HepG2 (cell line): ENCODE results near the gene DUSP16. TPM values are rescaled to one million over a fixed set of nuclear protein-coding genes. Genes with fewer than 3 reads are reported as not detected.

Source experiments
- ATAC-seq: fragments of 200-7000 bp; cut with Tn5 transposase; 3 replicates; pipeline ENCODE4 v1.9.1; 2020; ENCODE audit warnings: mild to moderate bottlenecking, moderate library complexity
- BruUV-seq: library from RNA; stranded (reverse); fragments of 400-500 nt; replicated peaks from 2 replicates; lab custom pipeline; 2021; lab: Mats Ljungman, UMichigan
- CTCF ChIA-PET: fragments of 300-600 bp; formaldehyde crosslinking; extraction: SDS; loops from one replicate; lab custom pipeline; 2021; ENCODE audit warnings: low total read pairs, inconsistent platforms, low intra/inter-chr PET ratio; lab: Yijun Ruan, JAX
- POLR2A ChIA-PET: fragments of 350-600 bp; sonication (Branson Sonifier 250); formaldehyde crosslinking; loops from one replicate; lab custom pipeline; 2020; ENCODE audit warnings: antibody characterized with exemption, inconsistent platforms; lab: Yijun Ruan, JAX
- DNase-seq: peaks from one replicate; pipeline ENCODE4 v3.0.0-alpha.2; 2015; ENCODE audit warnings: low spot score
- FAIRE-seq: peaks from 3 replicates; lab custom pipeline; 2011; peaks lifted over from hg19 to GRCh38; lab: Jason Lieb, UNC
- H2AFZ ChIP-seq: one replicate; pipeline ENCODE4 v1.6.1; 2011; ENCODE audit warnings: low read length, inconsistent platforms
- H3K27ac ChIP-seq: fragments of 300-600 bp; 3 replicates; pipeline ENCODE4 v1.8.0; 2011; ENCODE audit warnings: mixed run types, mild to moderate bottlenecking, mixed read lengths, low read length, inconsistent platforms; ENCODE audit not compliant: insufficient read depth; ENCODE audit errors: extremely low read length
- H3K27me3 ChIP-seq, 2 experiments: fragments of 200-600 bp in 1 of 2; 2 replicates in 1 of 2; 3 replicates in 1 of 2; pipeline versions ENCODE4 v1.6.0 to v1.8.0; 2011; ENCODE audit warnings: low read length in 2 of 2, mild to moderate bottlenecking in 2 of 2, moderate library complexity in 2 of 2, inconsistent platforms in 1 of 2; ENCODE audit not compliant: insufficient read depth in 2 of 2, control insufficient read depth in 1 of 2
- H3K36me3 ChIP-seq, 2 experiments: fragments of 200-600 bp in 1 of 2; replicated peaks in 1 of 2; 2 replicates in 1 of 2; 3 replicates in 1 of 2; pipeline versions ENCODE4 v1.5.1 to v1.8.0; 2011; ENCODE audit warnings: low read length in 2 of 2, inconsistent platforms in 1 of 2; ENCODE audit not compliant: insufficient read depth in 2 of 2, control insufficient read depth in 1 of 2
- H3K4me1 ChIP-seq: 2 replicates; pipeline ENCODE4 v1.5.1; 2012; ENCODE audit warnings: low read length, inconsistent platforms; ENCODE audit not compliant: insufficient read depth
- H3K4me2 ChIP-seq: 2 replicates; pipeline ENCODE4 v1.6.0; 2011; ENCODE audit warnings: low read depth, low read length, inconsistent platforms
- H3K4me3 ChIP-seq, 3 experiments: fragments of 200-600 bp in 1 of 3; sonication (generic), shearing (Covaris generic) in 1 of 3; replicated peaks in 1 of 3; 2 replicates each; pipeline ENCODE4 v1.5.1; 2011 to 2016; ENCODE audit warnings: low read length in 3 of 3, inconsistent platforms in 2 of 3, low read depth in 2 of 3, mild to moderate bottlenecking in 2 of 3, control low read depth in 1 of 3, mixed read lengths in 1 of 3; ENCODE audit not compliant: insufficient read depth in 1 of 3
- H3K79me2 ChIP-seq: one replicate; pipeline ENCODE4 v1.6.1; 2011; ENCODE audit warnings: low read length, inconsistent platforms; ENCODE audit not compliant: insufficient read depth
- H3K9ac ChIP-seq: 2 replicates; pipeline ENCODE4 v1.6.0; 2011; ENCODE audit warnings: mild to moderate bottlenecking, low read depth, low read length, inconsistent platforms; ENCODE audit not compliant: insufficient read depth
- H3K9me3 ChIP-seq: 2 replicates; pipeline ENCODE4 v1.5.1; 2012; ENCODE audit warnings: mild to moderate bottlenecking, low read length
- H4K20me1 ChIP-seq: 2 replicates; pipeline ENCODE4 v1.6.0; 2011; ENCODE audit warnings: inconsistent platforms, mild to moderate bottlenecking, low read length, moderate library complexity; ENCODE audit not compliant: insufficient read depth
- BRD4 ChIP-seq: sonication (generic); formaldehyde crosslinking; IDR thresholded peaks from 2 replicates; pipeline ENCODE4 v1.4.0; 2020; ENCODE audit warnings: missing genetic modification reagents
- KAT7 ChIP-seq: IDR thresholded peaks from 2 replicates; pipeline ENCODE4 v1.6.1; 2018; ENCODE audit warnings: borderline replicate concordance, missing compliant biosample characterization
- KLF11 ChIP-seq: IDR thresholded peaks from 2 replicates; pipeline ENCODE4 v1.6.1; 2016; ENCODE audit warnings: missing compliant biosample characterization
- KMT2A ChIP-seq: sonication (generic); formaldehyde crosslinking; IDR thresholded peaks from 2 replicates; pipeline ENCODE4 v1.4.0; 2020; ENCODE audit warnings: missing genetic modification reagents
- POLR2G ChIP-seq: fragments of 200-400 bp; formaldehyde crosslinking; IDR thresholded peaks from 2 replicates; pipeline ENCODE4 v1.6.1; 2018; ENCODE audit warnings: mild to moderate bottlenecking, low read depth, low read length, moderate library complexity
- RBFOX2 ChIP-seq: fragments of 200-400 bp; formaldehyde crosslinking; IDR thresholded peaks from 2 replicates; pipeline ENCODE4 v1.6.1; 2017; ENCODE audit warnings: low read depth, mild to moderate bottlenecking, low read length
- SAP130 ChIP-seq: IDR thresholded peaks from 2 replicates; pipeline ENCODE4 v1.6.1; 2016; ENCODE audit warnings: low read depth
- TSC22D2 ChIP-seq: sonication (generic); formaldehyde crosslinking; IDR thresholded peaks from 2 replicates; pipeline ENCODE4 v1.5.1; 2020; ENCODE audit warnings: missing genetic modification reagents, mild to moderate bottlenecking, borderline replicate concordance
- ZNF563 ChIP-seq: sonication (generic); formaldehyde crosslinking; IDR thresholded peaks from 2 replicates; pipeline ENCODE4 v1.8.0; 2022; ENCODE audit warnings: mild to moderate bottlenecking, moderate library complexity, missing genetic modification reagents
- ZNF768 ChIP-seq: sonication (generic); formaldehyde crosslinking; IDR thresholded peaks from 2 replicates; pipeline ENCODE4 v1.4.0; 2020; ENCODE audit warnings: missing genetic modification reagents
- WGBS: methylation state at CpG from one replicate; pipeline ENCODE4 v1.1.6; 2017; ENCODE audit warnings: low lambda C conversion rate; 5-methylcytosine and 5-hydroxymethylcytosine counted together
- in situ Hi-C: cut with HindIII; loops from 2 replicates; pipeline ENCODE4 v1.10.0; 2017; ENCODE audit warnings: low pct_unique_long_range_greater_than_20kb; ENCODE audit not compliant: extremely low pct_ligation_motif_present
- intact Hi-C: fragments of 100-400 bp; cut with micrococcal nuclease; formaldehyde crosslinking; loops from one replicate; pipeline ENCODE4 v1.10.0; 2022; ENCODE audit not compliant: unreplicated experiment
- polyA plus RNA-seq, 8 experiments: library from polyadenylated mRNA; depleted of rRNA in 3 of 8; stranded (reverse) in 7 of 8; unstranded in 1 of 8; fragments of >200 nt; fragmentation: Illumina TruSeq in 4 of 8; extraction: Trizol in 4 of 8; gene quantifications; 2 replicates each; pipeline versions ENCODE4 v1.2.1 to v1.2.3, GENCODE V29; 2011 to 2016; ENCODE audit warnings: low read depth in 4 of 8, missing spikeins in 1 of 8, mixed read lengths in 1 of 8; ENCODE audit not compliant: insufficient read depth in 1 of 8
- total RNA-seq, 5 experiments: library from RNA; depleted of rRNA; stranded (reverse); fragments of >200 nt; fragmentation: Illumina TruSeq; extraction: Trizol; gene quantifications; 2 replicates each; pipeline ENCODE4 v1.2.3, GENCODE V29; 2016; ENCODE audit warnings: low read depth in 1 of 5
- TF ChIP-seq, protein P1 (sequence below): sonication (generic); formaldehyde crosslinking; IDR thresholded peaks from 2 replicates; pipeline ENCODE4 v1.4.0; 2020; ENCODE audit warnings: missing genetic modification reagents, borderline replicate concordance
- TF ChIP-seq, protein P2 (sequence below): sonication (generic); formaldehyde crosslinking; IDR thresholded peaks from 2 replicates; pipeline ENCODE4 v1.5.1; 2020; ENCODE audit warnings: mild to moderate bottlenecking, moderate library complexity, missing genetic modification reagents
- TF ChIP-seq, protein P3 (sequence below): sonication (generic); formaldehyde crosslinking; IDR thresholded peaks from 2 replicates; pipeline ENCODE4 v1.5.0; 2020; ENCODE audit warnings: missing genetic modification reagents
- TF ChIP-seq, protein P4 (sequence below): sonication (generic); formaldehyde crosslinking; IDR thresholded peaks from 2 replicates; pipeline ENCODE4 v1.4.0; 2020; ENCODE audit warnings: missing genetic modification reagents

Gene DUSP16
- total and polyA plus RNA-seq, 2 of the 13 experiments (the other 11 are each of a cell fraction or from before 2014, with no cell fraction given), result 45.7 to 46.6 TPM

DNA sequence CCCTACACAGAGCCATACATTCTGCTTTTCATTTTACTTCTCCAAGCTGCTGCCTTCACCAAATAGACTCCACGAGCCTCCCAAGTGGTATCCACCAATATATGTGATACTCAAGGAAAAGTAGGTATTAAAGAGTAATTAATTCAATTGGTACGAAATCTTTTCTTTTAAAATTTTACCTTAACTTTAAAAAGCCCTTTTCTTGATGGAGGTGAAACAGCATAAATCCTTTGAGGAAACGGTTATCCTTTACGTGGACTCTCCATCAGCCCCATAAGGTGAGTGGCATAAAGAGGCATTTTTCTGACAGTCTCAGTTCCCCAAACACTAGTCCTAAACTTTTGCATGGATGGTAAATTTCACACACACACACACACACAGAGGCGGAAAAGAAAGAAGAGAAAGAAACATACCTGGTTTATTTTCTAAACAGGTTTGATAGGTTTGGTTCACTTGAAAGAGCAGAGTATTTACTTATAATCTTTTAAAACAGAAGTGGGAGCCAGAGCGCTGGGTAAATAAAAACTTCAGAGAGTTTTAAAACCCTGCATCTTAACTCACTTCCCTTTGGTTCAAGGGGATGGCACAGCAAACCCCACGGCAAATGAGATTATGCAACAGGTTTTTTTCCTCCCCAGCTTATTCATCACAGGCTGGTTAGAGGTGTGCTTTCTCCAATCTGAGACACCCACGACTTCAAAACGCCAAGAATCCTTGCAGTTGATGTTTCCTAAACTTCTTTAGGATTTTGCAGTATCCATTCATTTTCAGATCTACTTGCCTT lies 1.9 kb downstream of the DUSP16 start (continued):
- TF ChIP-seq ZNF768 (CRISPR knock-in tag), result no peak
- no peak for TF ChIP-seq KLF11
- TF ChIP-seq, protein P1, sequence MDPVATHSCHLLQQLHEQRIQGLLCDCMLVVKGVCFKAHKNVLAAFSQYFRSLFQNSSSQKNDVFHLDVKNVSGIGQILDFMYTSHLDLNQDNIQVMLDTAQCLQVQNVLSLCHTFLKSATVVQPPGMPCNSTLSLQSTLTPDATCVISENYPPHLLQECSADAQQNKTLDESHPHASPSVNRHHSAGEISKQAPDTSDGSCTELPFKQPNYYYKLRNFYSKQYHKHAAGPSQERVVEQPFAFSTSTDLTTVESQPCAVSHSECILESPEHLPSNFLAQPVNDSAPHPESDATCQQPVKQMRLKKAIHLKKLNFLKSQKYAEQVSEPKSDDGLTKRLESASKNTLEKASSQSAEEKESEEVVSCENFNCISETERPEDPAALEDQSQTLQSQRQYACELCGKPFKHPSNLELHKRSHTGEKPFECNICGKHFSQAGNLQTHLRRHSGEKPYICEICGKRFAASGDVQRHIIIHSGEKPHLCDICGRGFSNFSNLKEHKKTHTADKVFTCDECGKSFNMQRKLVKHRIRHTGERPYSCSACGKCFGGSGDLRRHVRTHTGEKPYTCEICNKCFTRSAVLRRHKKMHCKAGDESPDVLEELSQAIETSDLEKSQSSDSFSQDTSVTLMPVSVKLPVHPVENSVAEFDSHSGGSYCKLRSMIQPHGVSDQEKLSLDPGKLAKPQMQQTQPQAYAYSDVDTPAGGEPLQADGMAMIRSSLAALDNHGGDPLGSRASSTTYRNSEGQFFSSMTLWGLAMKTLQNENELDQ (CRISPR knock-in tag), result no peak
- no peak for TF ChIP-seq KMT2A (CRISPR knock-in tag)
- no peak for TF ChIP-seq ZNF563 (CRISPR knock-in tag)
- TF ChIP-seq, protein P2, sequence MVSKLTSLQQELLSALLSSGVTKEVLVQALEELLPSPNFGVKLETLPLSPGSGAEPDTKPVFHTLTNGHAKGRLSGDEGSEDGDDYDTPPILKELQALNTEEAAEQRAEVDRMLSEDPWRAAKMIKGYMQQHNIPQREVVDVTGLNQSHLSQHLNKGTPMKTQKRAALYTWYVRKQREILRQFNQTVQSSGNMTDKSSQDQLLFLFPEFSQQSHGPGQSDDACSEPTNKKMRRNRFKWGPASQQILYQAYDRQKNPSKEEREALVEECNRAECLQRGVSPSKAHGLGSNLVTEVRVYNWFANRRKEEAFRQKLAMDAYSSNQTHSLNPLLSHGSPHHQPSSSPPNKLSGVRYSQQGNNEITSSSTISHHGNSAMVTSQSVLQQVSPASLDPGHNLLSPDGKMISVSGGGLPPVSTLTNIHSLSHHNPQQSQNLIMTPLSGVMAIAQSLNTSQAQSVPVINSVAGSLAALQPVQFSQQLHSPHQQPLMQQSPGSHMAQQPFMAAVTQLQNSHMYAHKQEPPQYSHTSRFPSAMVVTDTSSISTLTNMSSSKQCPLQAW (CRISPR knock-in tag), result no peak

DNA sequence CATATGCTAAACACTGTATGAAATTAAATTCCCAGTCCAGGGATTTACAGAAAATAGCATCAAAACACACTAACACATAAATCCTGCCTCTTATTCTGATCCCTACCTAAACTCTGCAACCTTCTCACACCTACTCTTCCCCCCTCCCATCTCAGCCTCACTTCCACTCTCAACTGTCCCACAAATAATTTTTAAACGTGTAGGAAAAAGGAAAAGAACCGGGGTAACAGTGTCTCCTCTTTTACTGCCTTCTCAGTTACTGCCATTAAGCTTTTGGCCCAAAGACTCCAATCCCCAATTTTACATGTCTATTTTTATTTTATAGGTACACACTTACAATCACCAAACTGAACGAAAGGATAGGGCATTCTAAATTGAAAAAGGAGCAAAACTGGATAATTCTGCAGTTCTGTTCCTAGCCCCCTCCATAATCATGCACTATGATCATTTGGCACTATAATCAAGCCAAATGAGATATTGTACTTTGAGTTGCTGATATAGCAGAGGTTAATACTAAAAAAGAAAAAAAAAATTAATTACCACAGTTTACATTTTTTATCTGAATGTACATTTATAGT lies 2.9 kb downstream of the DUSP16 start:
- Histone ChIP-seq H3K9ac (peak overlapping the region; percentile 99), H3K4me1 (peaks cover 56% of the 10 kb centered on the region), H3K27me3 (no peaks in the 10 kb centered on the region; a peak in 1 of 5 replicates), H4K20me1 (no peaks in the 10 kb centered on the region; the same call in 1 of the 2 replicates), H3K36me3 (0 out of 5 replicates have a peak, but pooled peaks cover 0 to 3% of the 10 kb centered on the region in 2 experiments)
- FAIRE-seq, result no peak
- no peak for DNase-seq
- ChIA-PET POLR2A (interaction anchor here (1.5 kb wide), 1 partner anchor 162 kb away, joined by 7 read pairs; no protein-coding TSS in a partner anchor), CTCF (no interaction called here)
- no peak for ATAC-seq
- no TSS peak for BruUV-seq
- intact Hi-C loops, result loop anchor here (2.0 to 5.0 kb wide), 4 partner anchors 13 to 157 kb away; partner anchors contain the start of genes CDKN1B and CREBL2
- 1% methylated on average over 3 of the region's 3 CpGs for WGBS
- TF ChIP-seq KAT7 (CRISPR knock-in tag), result 0 out of 2 replicates have a peak, but pooled peaks have one; percentile 35
- peak; percentile 39; the same call in 1 of the 2 replicates for TF ChIP-seq POLR2G
- TF ChIP-seq, protein P3, sequence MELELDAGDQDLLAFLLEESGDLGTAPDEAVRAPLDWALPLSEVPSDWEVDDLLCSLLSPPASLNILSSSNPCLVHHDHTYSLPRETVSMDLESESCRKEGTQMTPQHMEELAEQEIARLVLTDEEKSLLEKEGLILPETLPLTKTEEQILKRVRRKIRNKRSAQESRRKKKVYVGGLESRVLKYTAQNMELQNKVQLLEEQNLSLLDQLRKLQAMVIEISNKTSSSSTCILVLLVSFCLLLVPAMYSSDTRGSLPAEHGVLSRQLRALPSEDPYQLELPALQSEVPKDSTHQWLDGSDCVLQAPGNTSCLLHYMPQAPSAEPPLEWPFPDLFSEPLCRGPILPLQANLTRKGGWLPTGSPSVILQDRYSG (CRISPR knock-in tag), result no peak
- peak; percentile 65 for TF ChIP-seq RBFOX2
- no peak for TF ChIP-seq TSC22D2 (CRISPR knock-in tag)
- TF ChIP-seq SAP130 (CRISPR knock-in tag), result 0 out of 2 replicates have a peak, but pooled peaks have one; percentile 24
- TF ChIP-seq BRD4 (CRISPR knock-in tag), result no peak
- TF ChIP-seq, protein P4, sequence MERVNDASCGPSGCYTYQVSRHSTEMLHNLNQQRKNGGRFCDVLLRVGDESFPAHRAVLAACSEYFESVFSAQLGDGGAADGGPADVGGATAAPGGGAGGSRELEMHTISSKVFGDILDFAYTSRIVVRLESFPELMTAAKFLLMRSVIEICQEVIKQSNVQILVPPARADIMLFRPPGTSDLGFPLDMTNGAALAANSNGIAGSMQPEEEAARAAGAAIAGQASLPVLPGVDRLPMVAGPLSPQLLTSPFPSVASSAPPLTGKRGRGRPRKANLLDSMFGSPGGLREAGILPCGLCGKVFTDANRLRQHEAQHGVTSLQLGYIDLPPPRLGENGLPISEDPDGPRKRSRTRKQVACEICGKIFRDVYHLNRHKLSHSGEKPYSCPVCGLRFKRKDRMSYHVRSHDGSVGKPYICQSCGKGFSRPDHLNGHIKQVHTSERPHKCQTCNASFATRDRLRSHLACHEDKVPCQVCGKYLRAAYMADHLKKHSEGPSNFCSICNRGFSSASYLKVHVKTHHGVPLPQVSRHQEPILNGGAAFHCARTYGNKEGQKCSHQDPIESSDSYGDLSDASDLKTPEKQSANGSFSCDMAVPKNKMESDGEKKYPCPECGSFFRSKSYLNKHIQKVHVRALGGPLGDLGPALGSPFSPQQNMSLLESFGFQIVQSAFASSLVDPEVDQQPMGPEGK (CRISPR knock-in tag), result 0 out of 2 replicates have a peak, but pooled peaks have one; percentile 19
- TF ChIP-seq, all 625 proteins: peak for 5
- Histone ChIP-seq H3K79me2 (peaks cover 68% of the 10 kb centered on the region), H3K4me3 (peak overlapping the region; percentile 77 to 87 (median 79)), H3K27ac (peak overlapping the region; percentile 93), H2AFZ (no peak overlapping the region), H3K4me2 (peak overlapping the region; percentile 85), H3K9me3 (no peaks in the 10 kb centered on the region)
- in situ Hi-C loops, result no loop called here
